Bronchial epithelial cell (primary cell): Measurements from ENCODE around the gene WDFY2. TPM values are rescaled to one million over a fixed set of nuclear protein-coding genes. Genes with fewer than 3 reads are reported as not detected.

Source experiments
- DNase-seq: peaks from one replicate; pipeline ENCODE4 v3.0.0-alpha.2; 2010; ENCODE audit warnings: low read depth
- FAIRE-seq: peaks from 2 replicates; lab custom pipeline; 2011; peaks lifted over from hg19 to GRCh38; lab: Jason Lieb, UNC
- H3K27me3 ChIP-seq: 2 replicates; pipeline ENCODE4 v1.5.1; 2011; ENCODE audit warnings: low read length; ENCODE audit not compliant: control insufficient read depth, insufficient read depth
- H3K36me3 ChIP-seq: 2 replicates; pipeline ENCODE4 v1.5.1; 2011; ENCODE audit warnings: low read length; ENCODE audit not compliant: control insufficient read depth, insufficient read depth
- H3K4me3 ChIP-seq: 2 replicates; pipeline ENCODE4 v1.5.1; 2011; ENCODE audit warnings: mild to moderate bottlenecking, low read depth, low read length, control low read depth
- total RNA-seq: library from RNA; depleted of rRNA; stranded (reverse); fragments of >200 nt; gene quantifications from 2 replicates; pipeline ENCODE4 v1.2.1, GENCODE V29; 2014
- TF ChIP-seq, protein P1 (sequence below): IDR thresholded peaks from 2 replicates; pipeline ENCODE4 v1.5.1; 2011; ENCODE audit warnings: mild to moderate bottlenecking, moderate library complexity, low read length, control low read depth, inconsistent platforms; ENCODE audit not compliant: insufficient read depth, severe bottlenecking

Gene WDFY2
- total RNA-seq, 1 donor from 2014 or later = 11.3 TPM

DNA sequence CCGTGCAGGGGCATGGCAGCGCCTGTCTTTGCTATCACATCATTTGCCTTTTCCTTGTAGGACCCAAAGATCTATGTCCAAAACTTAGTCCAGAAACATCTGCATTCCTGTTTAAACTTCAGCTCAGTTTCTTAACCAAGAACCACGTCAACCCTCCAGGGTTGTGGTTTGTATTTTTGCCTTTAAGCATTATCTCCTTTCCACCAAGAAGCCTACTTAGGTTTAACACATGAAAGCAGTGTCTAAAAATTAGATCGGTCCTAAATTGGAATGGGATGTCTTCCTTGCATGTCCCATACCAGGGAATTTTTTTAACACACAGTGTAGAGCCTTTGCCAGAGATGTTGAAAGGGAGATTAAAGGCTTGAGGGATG is 180.9 kb downstream of the WDFY2 start:
- H3K4me3 ChIP-seq = no peak overlapping the region
- TF ChIP-seq, protein P1, sequence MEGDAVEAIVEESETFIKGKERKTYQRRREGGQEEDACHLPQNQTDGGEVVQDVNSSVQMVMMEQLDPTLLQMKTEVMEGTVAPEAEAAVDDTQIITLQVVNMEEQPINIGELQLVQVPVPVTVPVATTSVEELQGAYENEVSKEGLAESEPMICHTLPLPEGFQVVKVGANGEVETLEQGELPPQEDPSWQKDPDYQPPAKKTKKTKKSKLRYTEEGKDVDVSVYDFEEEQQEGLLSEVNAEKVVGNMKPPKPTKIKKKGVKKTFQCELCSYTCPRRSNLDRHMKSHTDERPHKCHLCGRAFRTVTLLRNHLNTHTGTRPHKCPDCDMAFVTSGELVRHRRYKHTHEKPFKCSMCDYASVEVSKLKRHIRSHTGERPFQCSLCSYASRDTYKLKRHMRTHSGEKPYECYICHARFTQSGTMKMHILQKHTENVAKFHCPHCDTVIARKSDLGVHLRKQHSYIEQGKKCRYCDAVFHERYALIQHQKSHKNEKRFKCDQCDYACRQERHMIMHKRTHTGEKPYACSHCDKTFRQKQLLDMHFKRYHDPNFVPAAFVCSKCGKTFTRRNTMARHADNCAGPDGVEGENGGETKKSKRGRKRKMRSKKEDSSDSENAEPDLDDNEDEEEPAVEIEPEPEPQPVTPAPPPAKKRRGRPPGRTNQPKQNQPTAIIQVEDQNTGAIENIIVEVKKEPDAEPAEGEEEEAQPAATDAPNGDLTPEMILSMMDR = no peak
- FAIRE-seq (peak; percentile 76), DNase-seq (no peak)
- H3K27me3 ChIP-seq = no peaks in the 10 kb centered on the region
- H3K36me3 ChIP-seq = peaks cover 12% of the 10 kb centered on the region

DNA sequence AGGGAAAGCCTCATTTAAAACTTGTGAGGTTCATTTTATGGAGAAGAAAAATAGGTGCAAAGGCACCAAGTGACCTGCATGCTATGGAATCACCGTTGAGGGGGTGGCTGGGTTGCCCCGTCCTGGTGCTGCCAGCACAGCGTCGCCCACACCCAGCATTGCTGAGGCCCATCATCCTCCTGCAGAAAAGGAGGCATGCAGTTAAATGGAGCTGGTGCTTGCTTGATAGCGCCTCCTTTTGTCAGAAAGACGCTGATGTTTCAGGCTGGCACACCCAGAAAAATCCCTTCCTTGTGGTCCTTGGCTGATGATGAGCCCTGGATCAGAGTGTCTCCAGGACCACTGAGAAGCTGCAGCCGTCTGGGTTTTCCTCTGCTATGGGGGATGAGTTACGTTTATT is 182.8 kb downstream of the WDFY2 start:
- Histone ChIP-seq H3K4me3 (no peak overlapping the region), H3K36me3 (peaks cover 5% of the 10 kb centered on the region), H3K27me3 (no peaks in the 10 kb centered on the region)
- DNase-seq = no peak
- no peak for FAIRE-seq
- TF ChIP-seq, protein P1 = peak; percentile 10

DNA sequence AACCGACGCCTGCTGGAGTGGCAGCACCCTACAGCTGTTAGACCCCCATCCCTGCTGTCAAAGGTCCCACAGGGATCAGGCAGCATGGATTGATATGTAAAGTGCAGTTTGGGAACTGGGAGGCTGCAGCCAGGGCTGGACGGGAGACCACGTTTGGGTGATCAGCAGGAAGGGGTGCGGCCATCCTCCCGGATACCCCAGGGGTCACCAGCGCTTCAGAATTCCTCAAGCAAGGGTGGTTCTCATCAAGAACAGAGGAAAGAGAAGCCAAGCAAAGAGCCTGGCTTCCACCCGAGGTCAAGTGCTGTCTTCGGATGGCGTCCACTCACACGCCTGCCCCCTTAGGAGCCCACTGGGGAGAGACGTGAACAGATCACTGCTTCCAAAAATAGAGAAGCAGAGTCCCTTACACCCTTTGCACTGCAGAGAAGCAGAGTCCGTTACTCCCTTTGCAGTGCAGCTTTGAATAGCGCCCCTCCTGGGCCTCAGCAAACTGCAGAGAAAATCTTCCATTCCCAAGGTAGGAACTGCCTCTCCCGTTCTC is 184.2 kb downstream of the WDFY2 start:
- no peaks in the 10 kb centered on the region for H3K27me3 ChIP-seq
- peaks cover 3% of the 10 kb centered on the region for H3K36me3 ChIP-seq
- TF ChIP-seq, protein P1 = peak; percentile 14
- DNase-seq (no peak), FAIRE-seq (peak; percentile 70)
- no peak overlapping the region for H3K4me3 ChIP-seq

DNA sequence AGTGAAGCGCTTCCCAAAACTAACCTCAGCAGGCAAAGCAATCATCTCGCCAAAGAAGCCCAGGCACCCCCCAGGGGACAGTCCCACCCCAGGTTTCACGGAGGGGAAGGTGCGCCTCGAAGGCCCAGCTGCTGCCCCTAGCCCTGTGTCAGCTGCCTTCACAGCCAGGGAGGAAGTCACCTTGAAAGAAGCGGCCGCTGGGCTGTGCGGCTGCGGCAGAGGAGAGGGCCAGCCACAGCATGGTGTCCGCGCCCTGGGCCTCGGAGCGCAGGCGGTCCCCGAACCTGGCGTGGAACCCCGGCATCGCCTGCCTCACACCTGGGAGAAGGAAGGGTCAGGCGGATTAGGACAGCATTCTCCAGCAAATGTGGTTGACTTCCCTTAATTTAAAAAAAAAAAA is 184.7 kb downstream of the WDFY2 start:
- H3K27me3 ChIP-seq = no peaks in the 10 kb centered on the region
- peaks cover 3% of the 10 kb centered on the region for H3K36me3 ChIP-seq
- no peak overlapping the region for H3K4me3 ChIP-seq
- TF ChIP-seq, protein P1 = no peak
- no peak for FAIRE-seq
- DNase-seq = no peak

DNA sequence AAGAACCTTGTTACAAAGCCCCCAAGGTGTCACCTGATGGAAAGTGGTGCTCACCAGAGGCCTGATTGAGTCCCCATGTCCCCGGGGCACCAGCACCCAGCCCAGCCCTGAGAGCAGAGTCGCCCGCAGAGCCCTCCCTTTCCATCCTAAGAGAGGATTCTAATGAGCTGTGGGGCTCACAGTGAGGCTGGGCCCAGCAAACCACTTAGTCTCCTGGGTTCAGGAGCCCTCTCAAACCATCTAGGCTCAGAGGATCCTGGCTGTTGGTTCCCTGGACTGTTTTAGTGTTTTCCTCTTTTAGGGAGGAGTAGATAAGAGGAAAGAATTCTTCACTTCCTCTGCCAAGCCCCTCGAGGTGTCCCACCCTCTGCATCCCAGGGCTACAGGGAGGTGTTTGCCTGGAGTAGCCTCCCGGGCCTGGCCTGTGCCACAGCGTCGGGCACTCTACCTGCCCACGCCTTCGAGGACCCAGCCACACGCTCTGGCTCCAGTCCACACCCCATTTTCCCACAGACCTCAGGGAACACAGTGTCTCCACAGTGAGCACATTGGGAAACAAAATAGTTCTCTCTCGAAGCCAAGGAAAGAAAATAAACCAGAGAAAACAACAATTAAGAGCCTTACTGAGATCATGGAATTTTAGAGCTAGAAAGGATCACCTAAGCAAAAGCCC is 185.3 kb downstream of the WDFY2 start:
- Histone ChIP-seq H3K27me3 (no peaks in the 10 kb centered on the region), H3K4me3 (no peak overlapping the region), H3K36me3 (peaks cover 3% of the 10 kb centered on the region)
- TF ChIP-seq, protein P1 = no peak
- DNase-seq (no peak), FAIRE-seq (no peak)
